Measurements from ENCODE around the gene NACA2. TPM values are rescaled to one million over a fixed set of nuclear protein-coding genes. Genes with fewer than 3 reads are reported as not detected.

The NACA2 gene
- total RNA-seq, 1 experiment from 2014 or later: not detected

- Histone ChIP-seq H3K9me2 (ENCODE audit: insufficient read depth) (no peaks in the 10 kb centered on the region), H3K9me3 (ENCODE audit: insufficient read depth, low read depth) (no peaks in the 10 kb centered on the region), H2AFZ (no peak overlapping the region), H3K4me2 (no peak overlapping the region), H3K4me3 (no peak overlapping the region), H3K27me3 (ENCODE audit: insufficient read depth, low read depth) (no peaks in the 10 kb centered on the region), H3K36me3 (ENCODE audit: low read depth) (no peaks in the 10 kb centered on the region), H3K27ac (no peak overlapping the region), H3F3A (ENCODE audit: insufficient read depth, low read depth) (no peaks in the 10 kb centered on the region; the same call in 1 of the 2 replicates), H3K4me1 (replicated peaks; ENCODE audit: insufficient read depth) (no peaks in the 10 kb centered on the region), H3K79me2 (ENCODE audit: low read depth) (no peaks in the 10 kb centered on the region), H4K20me1 (ENCODE audit: insufficient read depth) (no peaks in the 10 kb centered on the region)
- BruUV-seq (replicated peaks): no TSS peak
- CTCF ChIA-PET: interaction anchor here (0.6 to 1.6 kb wide), 6 partner anchors 52 to 477 kb away, joined by 3 to 19 read pairs (median 6); no protein-coding TSS in a partner anchor
- DNase-seq: peak; percentile 36 to 43
- intact Hi-C loops (cut with micrococcal nuclease; ENCODE audit: unreplicated experiment): loop anchor here (1.0 to 5.0 kb wide), 5 partner anchors 197 to 473 kb away; partner anchors contain the start of gene MED13
- POLR2A ChIA-PET (ENCODE audit: unreplicated experiment): interaction anchor here (0.5 kb wide), 1 partner anchor 900 kb away, joined by 3 read pairs; no protein-coding TSS in a partner anchor
- peak; percentile 90 for TF ChIP-seq CTCF (conservative IDR thresholded peaks at IDR 0.05)
- no peak for TF ChIP-seq EZH2 (IDR thresholded peaks at IDR 0.05; ENCODE audit: low read depth)
These were observed 45.0 kb upstream of the NACA2 start for GRCh38 chr17:61635913-61636432.

GRCh38 chr17:61634942-61635538, 44.0 kb upstream of the NACA2 start:
- no TSS peak for BruUV-seq (replicated peaks)

GRCh38 chr17:61634011-61634539, 43.1 kb upstream of the NACA2 start:
- intact Hi-C loops (cut with micrococcal nuclease; ENCODE audit: unreplicated experiment): no loop called here

More at GRCh38 chr17:61634942-61635538, 44.0 kb upstream of the NACA2 start:
- Histone ChIP-seq H3K4me1 (replicated peaks; ENCODE audit: insufficient read depth) (no peaks in the 10 kb centered on the region), H3K27me3 (ENCODE audit: insufficient read depth, low read depth) (no peaks in the 10 kb centered on the region), H2AFZ (0 out of 2 replicates have a peak overlapping the region, but pooled peaks have one; percentile 2), H3K79me2 (ENCODE audit: low read depth) (no peaks in the 10 kb centered on the region), H3K27ac (no peak overlapping the region), H3F3A (ENCODE audit: insufficient read depth, low read depth) (no peaks in the 10 kb centered on the region; the same call in 1 of the 2 replicates), H4K20me1 (ENCODE audit: insufficient read depth) (no peaks in the 10 kb centered on the region), H3K9me3 (ENCODE audit: insufficient read depth, low read depth) (no peaks in the 10 kb centered on the region), H3K9me2 (ENCODE audit: insufficient read depth) (no peaks in the 10 kb centered on the region), H3K4me2 (no peak overlapping the region), H3K36me3 (ENCODE audit: low read depth) (no peaks in the 10 kb centered on the region), H3K4me3 (no peak overlapping the region)
- ChIA-PET POLR2A (ENCODE audit: unreplicated experiment) (no interaction called here), CTCF (interaction anchor here (0.6 to 1.6 kb wide), 4 partner anchors 105 to 474 kb away, joined by 3 to 19 read pairs (median 4); no protein-coding TSS in a partner anchor)
- intact Hi-C loops (cut with micrococcal nuclease; ENCODE audit: unreplicated experiment): loop anchor here (5.0 kb wide), 2 partner anchors 223 to 432 kb away; partner anchors contain the start of gene MED13
- DNase-seq: no peak
- TF ChIP-seq CTCF (conservative IDR thresholded peaks at IDR 0.05): no peak

More at GRCh38 chr17:61634011-61634539, 43.1 kb upstream of the NACA2 start:
- Histone ChIP-seq H3K36me3 (ENCODE audit: low read depth) (no peaks in the 10 kb centered on the region), H3K27ac (no peak overlapping the region), H3K9me3 (ENCODE audit: insufficient read depth, low read depth) (no peaks in the 10 kb centered on the region), H3F3A (ENCODE audit: insufficient read depth, low read depth) (no peaks in the 10 kb centered on the region; the same call in 1 of the 2 replicates), H3K4me1 (replicated peaks; ENCODE audit: insufficient read depth) (no peaks in the 10 kb centered on the region), H4K20me1 (ENCODE audit: insufficient read depth) (no peaks in the 10 kb centered on the region), H3K9me2 (ENCODE audit: insufficient read depth) (no peaks in the 10 kb centered on the region), H3K4me2 (no peak overlapping the region), H3K27me3 (ENCODE audit: insufficient read depth, low read depth) (no peaks in the 10 kb centered on the region), H3K79me2 (ENCODE audit: low read depth) (no peaks in the 10 kb centered on the region), H3K4me3 (no peak overlapping the region), H2AFZ (no peak overlapping the region)
- POLR2A ChIA-PET (ENCODE audit: unreplicated experiment): no interaction called here
- CTCF ChIA-PET: interaction anchor here (0.7 kb wide), 2 partner anchors 106 to 398 kb away, joined by 3 read pairs; no protein-coding TSS in a partner anchor
- no peak for DNase-seq
- no TSS peak for BruUV-seq (replicated peaks)
- TF ChIP-seq EZH2 (IDR thresholded peaks at IDR 0.05; ENCODE audit: low read depth) (no peak), CTCF (conservative IDR thresholded peaks at IDR 0.05) (no peak)

Data from PC-9 (cell line).